ENCODE measurements around the gene CCL21. TPM values are rescaled to one million over a fixed set of nuclear protein-coding genes. Genes with fewer than 3 reads are reported as not detected.

CCL21 gene
- total and polyA plus RNA-seq, 3 donors from 2014 or later = 1.7 to 76.3 (median 2.0) TPM

GRCh38 chr9:34689512-34689911 is 20.4 kb downstream of the CCL21 start:
- 88 to 97% methylated on average over 6 to 8 of the region's 8 CpGs for WGBS, 2 donors
- DNase-seq = no peak
- TF ChIP-seq POLR2A (IDR thresholded peaks at IDR 0.05) = no peak
- no peak for TF ChIP-seq CTCF (IDR thresholded peaks at IDR 0.05)
- Histone ChIP-seq H3K4me3 (no peak overlapping the region), H3K4me1 (no peaks in the 10 kb centered on the region), H3K36me3 (ENCODE audit: low read depth, missing control alignments) (no peaks in the 10 kb centered on the region), H3K27ac (no peak overlapping the region), H3K9me3 (no peaks in the 10 kb centered on the region), H3K27me3 (no peaks in the 10 kb centered on the region)
- intact Hi-C loops (cut with DNase I; ENCODE audit: low total_unique reads) = no loop called here

GRCh38 chr9:34689116-34689470 is 20.8 kb downstream of the CCL21 start:
- TF ChIP-seq CTCF (IDR thresholded peaks at IDR 0.05) (no peak), POLR2A (IDR thresholded peaks at IDR 0.05) (no peak)
- DNase-seq = no peak
- Histone ChIP-seq H3K27me3 (no peaks in the 10 kb centered on the region), H3K36me3 (ENCODE audit: low read depth, missing control alignments) (no peaks in the 10 kb centered on the region), H3K27ac (no peak overlapping the region), H3K9me3 (no peaks in the 10 kb centered on the region), H3K4me1 (no peaks in the 10 kb centered on the region), H3K4me3 (no peak overlapping the region)
- intact Hi-C loops (cut with DNase I; ENCODE audit: low total_unique reads) = no loop called here
- 90 to 94% methylated on average over 4 of the region's 4 CpGs for WGBS, 2 donors

- H3K27ac ChIP-seq = no peak overlapping the region
- no peak for DNase-seq
- TF ChIP-seq POLR2A (IDR thresholded peaks at IDR 0.05) = no peak
- TF ChIP-seq CTCF (IDR thresholded peaks at IDR 0.05) = no peak
- no peaks in the 10 kb centered on the region for H3K9me3 ChIP-seq
- no peaks in the 10 kb centered on the region for H3K4me1 ChIP-seq
- no peaks in the 10 kb centered on the region for H3K36me3 ChIP-seq (ENCODE audit: low read depth, missing control alignments)
- intact Hi-C loops (cut with DNase I; ENCODE audit: low total_unique reads) = no loop called here
- 42 to 60% methylated on average over 5 of the region's 5 CpGs for WGBS, 2 donors
- H3K27me3 ChIP-seq = no peaks in the 10 kb centered on the region
- H3K4me3 ChIP-seq = no peak overlapping the region
Measured at GRCh38 chr9:34688329-34689115, 21.4 kb downstream of the CCL21 start.

GRCh38 chr9:34687276-34688030 is 22.5 kb downstream of the CCL21 start:
- no peak for DNase-seq
- WGBS, 2 donors = 83 to 92% methylated on average over 10 of the region's 10 CpGs
- Histone ChIP-seq H3K4me1 (no peaks in the 10 kb centered on the region), H3K27me3 (no peaks in the 10 kb centered on the region), H3K27ac (no peak overlapping the region), H3K9me3 (no peaks in the 10 kb centered on the region), H3K4me3 (no peak overlapping the region), H3K36me3 (ENCODE audit: low read depth, missing control alignments) (no peaks in the 10 kb centered on the region)
- TF ChIP-seq POLR2A (IDR thresholded peaks at IDR 0.05) (no peak), CTCF (IDR thresholded peaks at IDR 0.05) (no peak)
- intact Hi-C loops (cut with DNase I; ENCODE audit: low total_unique reads) = no loop called here
